Testis (tissue), 2 donors: ENCODE results near the gene RAI1.

Experiments used
- POLR2A ChIP-seq: fragments of 450-650 bp; IDR thresholded peaks from one replicate; pipeline ENCODE4 v1.6.1; 2017; ENCODE audit warnings: antibody characterized with exemption, mild to moderate bottlenecking, moderate library complexity
- TF ChIP-seq, protein P1 (sequence below), 3 experiments: fragments of 450-650 bp in 2 of 3; fragments of 200-600 bp in 1 of 3; sonication (generic) in 1 of 3; IDR thresholded peaks; one replicate each; pipeline ENCODE4 v1.5.1; 2016 to 2019; ENCODE audit warnings: antibody characterized with exemption in 3 of 3, mild to moderate bottlenecking in 2 of 3, moderate library complexity in 1 of 3

DNA sequence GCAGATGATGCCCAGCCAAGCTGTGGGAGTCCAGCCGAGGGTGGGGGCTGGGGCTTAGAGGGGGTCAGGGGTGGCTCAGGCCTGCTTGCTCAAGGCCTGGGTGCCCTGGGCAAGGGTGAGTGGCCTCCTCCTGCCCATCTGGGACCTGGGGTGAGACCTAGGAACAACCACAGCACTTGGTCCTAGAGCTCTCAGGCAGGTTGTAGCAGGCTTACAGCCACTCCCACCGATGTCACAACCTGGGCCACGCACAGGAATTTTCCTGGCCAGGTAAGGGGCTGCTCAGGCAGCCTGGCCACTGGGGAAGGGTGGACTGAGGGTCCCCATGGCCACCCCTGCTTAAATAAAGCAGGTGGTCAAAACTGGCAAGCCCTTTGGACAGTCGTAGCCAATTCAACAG is 161.8 kb downstream of the RAI1 start:
- TF ChIP-seq, protein P1, sequence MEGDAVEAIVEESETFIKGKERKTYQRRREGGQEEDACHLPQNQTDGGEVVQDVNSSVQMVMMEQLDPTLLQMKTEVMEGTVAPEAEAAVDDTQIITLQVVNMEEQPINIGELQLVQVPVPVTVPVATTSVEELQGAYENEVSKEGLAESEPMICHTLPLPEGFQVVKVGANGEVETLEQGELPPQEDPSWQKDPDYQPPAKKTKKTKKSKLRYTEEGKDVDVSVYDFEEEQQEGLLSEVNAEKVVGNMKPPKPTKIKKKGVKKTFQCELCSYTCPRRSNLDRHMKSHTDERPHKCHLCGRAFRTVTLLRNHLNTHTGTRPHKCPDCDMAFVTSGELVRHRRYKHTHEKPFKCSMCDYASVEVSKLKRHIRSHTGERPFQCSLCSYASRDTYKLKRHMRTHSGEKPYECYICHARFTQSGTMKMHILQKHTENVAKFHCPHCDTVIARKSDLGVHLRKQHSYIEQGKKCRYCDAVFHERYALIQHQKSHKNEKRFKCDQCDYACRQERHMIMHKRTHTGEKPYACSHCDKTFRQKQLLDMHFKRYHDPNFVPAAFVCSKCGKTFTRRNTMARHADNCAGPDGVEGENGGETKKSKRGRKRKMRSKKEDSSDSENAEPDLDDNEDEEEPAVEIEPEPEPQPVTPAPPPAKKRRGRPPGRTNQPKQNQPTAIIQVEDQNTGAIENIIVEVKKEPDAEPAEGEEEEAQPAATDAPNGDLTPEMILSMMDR (IDR thresholded peaks at IDR 0.05), result no peak
- TF ChIP-seq POLR2A, result no peak
